HG02610 (cell line): Measurements from ENCODE around the gene PAPPA2.

Experiments used
- ATAC-seq: cut with Tn5 transposase; IDR thresholded peaks from one replicate; pipeline ENCODE4 v1.9.1; 2021; ENCODE audit warnings: mild to moderate bottlenecking, moderate library complexity; ENCODE audit not compliant: unreplicated experiment

The PAPPA2 gene

GRCh38 chr1:176880955-176881595 lies 418.1 kb downstream of the PAPPA2 start:
- no peak for ATAC-seq

- ATAC-seq = no peak
These were observed 421.3 kb downstream of the PAPPA2 start for GRCh38 chr1:176884286-176884685.

GRCh38 chr1:176884911-176885310 lies 421.9 kb downstream of the PAPPA2 start:
- ATAC-seq = no peak

- no peak for ATAC-seq
These were observed 422.4 kb downstream of the PAPPA2 start for GRCh38 chr1:176885341-176885740.

GRCh38 chr1:176885751-176886150 lies 422.8 kb downstream of the PAPPA2 start:
- ATAC-seq = no peak

GRCh38 chr1:176888471-176889032 lies 425.6 kb downstream of the PAPPA2 start:
- ATAC-seq = no peak

- ATAC-seq = no peak
These were observed 430.8 kb downstream of the PAPPA2 start for GRCh38 chr1:176893625-176894352.

GRCh38 chr1:176894450-176894849 lies 431.5 kb downstream of the PAPPA2 start:
- no peak for ATAC-seq
